HG03139 (cell line): ENCODE measurements around the gene EFEMP2.
"Not testable (repeated sequence)": the region's sequence is repeated elsewhere in the genome, so short reads cannot be mapped to it uniquely, and the experiment has no call there.

Source experiments
- ATAC-seq: cut with Tn5 transposase; IDR thresholded peaks from one replicate; pipeline ENCODE4 v1.9.1; 2021; ENCODE audit not compliant: unreplicated experiment

Gene EFEMP2

DNA sequence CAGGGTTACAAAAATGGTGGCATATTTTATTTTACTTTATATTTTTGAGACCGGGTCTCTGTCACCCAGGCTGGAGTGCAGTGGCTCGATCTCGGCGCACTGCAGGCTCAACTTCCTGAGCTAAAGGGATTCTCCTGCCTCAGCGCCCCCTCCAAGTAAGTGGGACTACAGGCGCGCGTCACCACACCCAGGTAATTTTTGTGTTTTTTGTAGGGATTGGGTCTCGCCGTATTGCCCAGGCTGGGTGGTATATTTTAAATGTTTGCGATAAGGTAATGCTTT, 28.2 kb upstream of the EFEMP2 start:
- ATAC-seq: no peak

- ATAC-seq: peak; percentile 73
Measured at GRCh38 chr11:65900125-65900898, 27.7 kb upstream of the EFEMP2 start, which contains the start of gene FOSL1. Gene FOSL1, minus strand, starts transcription at chr11:65900388. Its CDS starts 49 bp downstream, at chr11:65900339.

DNA sequence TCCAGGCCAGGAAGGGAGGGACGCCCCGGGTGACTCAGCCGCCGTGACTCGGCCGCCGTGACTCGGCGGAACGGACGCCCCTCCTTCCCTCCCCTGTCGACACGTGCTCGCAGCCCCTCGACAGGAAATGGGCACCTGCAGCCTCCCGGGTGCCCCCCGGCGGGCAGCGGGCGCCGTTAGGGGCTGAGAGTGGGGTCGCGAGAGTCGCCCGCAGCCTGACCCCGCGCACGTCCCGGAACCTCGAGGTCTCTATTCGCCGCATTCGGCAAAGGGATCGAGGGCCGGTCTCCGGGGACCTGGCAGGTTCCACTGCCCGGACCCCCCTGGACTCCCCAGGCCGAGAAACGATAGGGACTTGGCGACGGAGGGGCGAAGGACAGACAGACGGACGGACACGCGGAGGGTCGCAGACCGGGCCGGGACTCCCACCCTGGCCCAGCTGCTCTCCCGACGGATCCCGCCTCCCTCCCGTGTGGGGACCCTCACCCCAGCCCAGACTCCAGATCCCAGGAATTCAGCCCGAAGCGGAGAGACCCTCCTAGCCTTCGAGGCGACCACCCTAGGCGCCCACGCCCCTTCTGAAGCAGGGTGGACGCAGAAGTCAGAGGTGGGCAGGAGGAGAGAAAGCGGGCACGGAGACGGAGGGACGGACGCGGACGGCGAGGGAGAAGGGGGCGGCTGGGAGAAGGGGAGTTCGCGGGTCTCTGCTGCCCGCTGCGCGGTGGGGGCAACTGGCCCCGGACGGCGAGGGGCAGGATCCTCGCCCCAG, 26.9 kb upstream of the EFEMP2 start:
- ATAC-seq: no peak

DNA sequence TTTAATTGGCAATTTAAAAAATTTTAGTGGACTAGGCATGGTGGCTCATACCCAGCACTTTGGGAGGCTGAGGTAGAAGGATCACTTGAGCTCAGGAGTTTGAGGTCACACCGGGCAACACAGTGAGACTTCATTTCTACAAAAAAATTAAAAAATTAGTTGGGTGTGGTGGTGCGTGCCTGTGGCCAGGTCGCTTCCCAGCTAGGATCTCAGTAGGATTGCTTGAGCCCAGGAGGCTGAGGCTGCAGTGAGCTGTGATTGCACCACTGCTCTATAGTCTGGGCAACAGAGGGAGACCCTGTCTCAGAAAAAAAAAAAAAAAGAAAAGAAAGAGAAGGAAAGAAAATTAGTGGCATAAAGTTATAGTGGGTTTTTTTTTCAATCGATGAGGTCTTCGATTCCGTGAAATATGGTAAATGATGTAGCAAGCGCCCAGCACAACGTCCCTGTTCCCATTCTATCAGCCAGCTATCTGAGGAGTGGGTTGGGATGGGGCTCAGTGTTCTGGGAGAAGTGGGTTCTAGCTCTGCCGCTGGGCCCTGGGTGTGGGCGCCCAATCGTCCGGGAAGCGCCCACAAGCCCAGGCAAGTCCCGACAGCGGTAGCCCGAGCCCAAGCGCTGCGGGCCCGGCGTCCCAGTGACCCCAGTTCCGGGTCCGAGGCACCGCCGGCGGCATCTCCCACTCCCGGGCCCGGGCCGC, 26.2 kb upstream of the EFEMP2 start:
- ATAC-seq: no peak

DNA sequence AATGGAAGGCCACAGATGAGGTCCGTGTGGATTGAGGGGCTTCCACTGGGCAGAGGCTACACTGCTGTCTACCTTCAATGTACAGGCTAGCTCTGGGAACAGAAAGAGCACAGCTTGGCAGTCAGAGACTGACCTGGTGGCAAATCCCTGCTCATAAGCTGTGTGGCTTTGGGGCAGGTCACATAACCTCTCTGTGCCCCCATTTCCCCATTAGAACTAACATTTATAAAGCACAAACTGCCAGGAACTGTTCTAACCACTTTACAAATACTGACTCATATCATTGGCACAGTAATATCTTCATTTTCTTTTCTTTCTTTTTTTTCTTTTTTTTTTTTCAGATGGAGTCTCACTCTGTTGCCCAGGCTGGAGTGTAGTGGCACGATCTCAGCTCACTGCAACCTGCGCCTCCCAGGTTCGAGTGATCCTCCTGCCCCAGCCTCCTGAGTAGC, 24.4 kb upstream of the EFEMP2 start:
- no peak for ATAC-seq

DNA sequence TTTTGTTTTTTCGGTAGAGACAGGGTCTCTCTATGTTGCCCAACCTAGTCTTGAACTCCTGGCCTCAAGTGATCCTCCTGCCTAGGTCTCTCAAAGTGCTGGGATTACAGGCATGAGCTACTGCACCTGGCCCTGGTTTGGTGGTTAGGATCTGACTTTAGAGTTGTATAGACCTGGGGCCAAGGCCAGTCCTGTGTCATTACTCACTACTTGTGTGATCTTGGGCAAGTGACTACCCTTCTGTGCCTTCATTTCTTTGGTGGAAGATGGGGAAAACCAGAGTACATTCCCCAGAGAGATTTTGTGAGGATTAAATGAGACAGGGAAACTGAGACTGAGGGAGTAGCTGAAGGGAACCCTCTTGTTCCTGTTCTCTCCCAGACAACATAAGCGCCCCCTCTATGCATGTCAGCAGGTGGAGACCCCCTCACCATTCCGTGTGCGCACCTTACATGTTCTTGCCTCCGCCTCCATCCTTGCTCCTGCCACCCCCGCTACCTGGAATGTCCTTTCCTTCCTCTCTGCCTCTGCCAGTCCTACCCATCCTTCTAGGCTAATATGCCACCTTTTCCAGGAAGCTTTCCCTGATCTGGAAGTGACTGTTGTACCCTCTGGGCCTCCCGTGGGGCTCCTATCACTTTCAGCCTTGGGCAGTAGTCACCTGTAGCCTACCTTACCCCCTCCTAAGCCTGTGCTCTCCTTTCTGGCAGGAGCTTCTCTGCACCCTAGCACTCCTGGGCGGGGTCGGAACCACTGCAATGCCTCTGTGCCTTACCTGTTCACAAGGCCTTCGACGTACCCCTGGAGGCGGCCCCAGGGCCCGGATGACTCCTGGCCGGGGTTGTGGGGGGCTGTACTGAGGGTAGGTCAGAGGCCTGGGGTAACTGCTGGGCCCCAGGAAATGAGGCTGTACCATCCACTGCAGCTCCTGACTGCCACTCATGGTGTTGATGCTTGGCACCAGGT, 23.7 kb upstream of the EFEMP2 start:
- no peak for ATAC-seq

- ATAC-seq: no peak
Measured at GRCh38 chr11:65895482-65895981, 22.9 kb upstream of the EFEMP2 start.

DNA sequence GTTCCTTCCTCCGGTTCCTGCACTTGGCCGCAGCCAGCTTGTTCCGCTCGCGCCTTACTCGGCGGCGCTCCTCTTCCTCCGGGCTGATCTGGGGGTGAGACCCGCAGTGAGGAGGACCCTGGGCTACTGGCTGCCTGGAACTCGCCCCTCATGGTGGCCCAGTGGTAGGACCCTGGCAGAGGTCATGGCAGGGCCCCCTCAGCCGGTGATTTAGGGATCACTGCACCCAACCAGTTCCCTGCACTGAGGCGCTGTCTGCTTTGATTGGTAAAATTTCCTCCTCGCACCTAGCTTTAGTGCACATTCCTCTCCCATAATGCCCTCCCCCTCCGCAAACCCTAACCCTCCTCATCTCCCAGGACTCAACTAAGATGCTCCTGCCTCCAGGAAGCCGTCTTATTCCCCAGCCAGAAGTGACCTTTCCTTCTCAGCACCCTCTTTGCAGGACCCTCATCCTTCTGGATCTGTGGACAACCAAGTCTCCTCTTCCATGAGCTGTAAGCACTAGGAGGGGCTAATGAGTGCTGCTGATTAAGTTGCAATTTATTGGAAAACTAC, 21.5 kb upstream of the EFEMP2 start:
- no peak for ATAC-seq

GRCh38 chr11:65892661-65893317, 20.2 kb upstream of the EFEMP2 start:
- no peak for ATAC-seq

GRCh38 chr11:65892137-65892540, 19.5 kb upstream of the EFEMP2 start:
- not testable (repeated sequence) for ATAC-seq

DNA sequence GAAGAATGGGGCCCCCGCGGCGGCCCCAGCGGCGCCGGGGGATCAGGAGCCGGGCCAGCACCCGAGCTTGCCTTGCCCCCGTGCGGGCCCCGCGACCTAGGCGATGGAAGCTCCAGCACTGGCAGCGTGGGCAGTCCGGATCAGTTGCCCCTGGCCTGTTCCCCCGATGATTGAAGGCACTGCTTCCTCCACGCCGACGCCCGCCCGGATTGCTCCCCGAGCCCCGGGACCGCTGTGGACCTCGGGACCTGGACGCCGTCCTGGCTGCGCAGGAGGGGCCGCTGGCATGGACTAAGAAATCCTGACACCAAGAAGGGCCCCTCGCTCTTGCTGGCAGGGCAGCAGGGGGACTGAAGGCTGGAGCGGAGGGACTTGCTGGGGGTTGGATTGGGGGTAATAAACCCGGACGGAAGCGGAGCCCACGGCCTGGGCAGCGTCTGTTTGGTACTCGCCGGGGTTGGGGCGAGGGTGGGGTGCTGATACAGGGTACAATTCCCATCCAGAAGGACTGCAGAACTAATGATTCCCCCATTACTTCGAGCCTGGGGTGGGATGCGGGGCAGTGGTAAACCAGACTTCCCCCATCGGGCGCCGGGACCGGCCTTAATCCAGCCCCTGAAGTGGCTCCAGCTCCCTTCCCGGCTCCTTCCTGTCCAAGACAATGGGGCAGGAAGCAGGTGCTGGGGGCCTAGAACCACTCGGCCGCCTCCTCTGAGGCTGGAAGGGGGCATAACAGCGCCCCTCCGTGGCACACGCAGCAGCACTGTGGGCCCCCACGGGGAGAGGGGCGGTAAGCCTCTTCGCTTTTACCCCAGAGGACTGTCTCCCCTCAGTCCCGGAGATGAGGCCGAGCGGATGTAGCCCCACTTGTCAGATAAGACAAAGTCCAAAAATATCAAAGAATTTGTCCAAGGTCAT, 18.9 kb upstream of the EFEMP2 start:
- no peak for ATAC-seq

DNA sequence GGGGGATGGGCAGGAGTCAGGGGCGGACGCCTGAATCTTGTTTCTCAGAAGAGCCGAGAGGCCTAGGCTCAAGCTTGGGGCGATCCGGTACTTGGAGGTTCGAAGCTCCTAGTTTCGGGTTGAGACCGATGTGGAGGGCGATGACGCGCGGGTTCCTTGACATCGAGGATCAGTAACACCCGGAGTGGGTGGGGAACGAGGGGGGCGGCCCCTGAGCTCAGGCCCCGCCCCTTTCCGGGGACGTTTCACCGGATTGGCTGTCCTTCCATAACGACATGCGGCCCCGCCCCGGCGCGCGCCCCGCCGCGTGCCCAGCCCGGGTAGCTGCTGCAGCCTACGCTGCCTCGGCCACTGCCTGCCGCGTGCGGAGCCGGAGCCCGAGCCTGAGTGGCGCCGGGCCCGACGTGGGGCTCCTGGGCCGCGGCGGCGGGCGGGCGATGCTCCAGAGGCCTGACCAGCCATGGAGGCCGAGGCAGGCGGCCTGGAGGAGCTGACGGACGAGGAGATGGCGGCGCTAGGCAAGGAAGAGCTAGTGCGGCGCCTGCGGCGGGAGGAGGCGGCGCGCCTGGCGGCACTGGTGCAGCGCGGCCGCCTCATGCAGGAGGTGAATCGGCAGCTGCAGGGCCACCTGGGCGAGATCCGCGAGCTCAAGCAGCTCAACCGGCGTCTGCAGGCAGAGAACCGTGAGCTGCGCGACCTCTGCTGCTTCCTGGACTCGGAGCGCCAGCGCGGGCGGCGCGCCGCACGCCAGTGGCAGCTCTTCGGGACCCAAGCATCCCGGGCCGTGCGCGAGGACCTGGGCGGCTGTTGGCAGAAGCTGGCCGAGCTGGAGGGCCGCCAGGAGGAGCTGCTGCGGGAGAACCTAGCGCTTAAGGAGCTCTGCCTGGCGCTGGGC, 18.0 kb upstream of the EFEMP2 start, which contains the start of gene CCDC85B:
Gene CCDC85B (plus strand): TSS at position 350 of the 895 bp plus-strand sequence. CDS start 111 bp downstream, at position 461.
- ATAC-seq: peak; percentile 43

GRCh38 chr11:65888163-65888814, 15.7 kb upstream of the EFEMP2 start, which contains the start of gene FIBP:
Gene FIBP, minus strand, starts transcription at chr11:65888471. Its CDS starts 53 bp downstream, at chr11:65888418.
- ATAC-seq: peak; percentile 43

- ATAC-seq: no peak
Measured at GRCh38 chr11:65887723-65888162, 15.1 kb upstream of the EFEMP2 start.

DNA sequence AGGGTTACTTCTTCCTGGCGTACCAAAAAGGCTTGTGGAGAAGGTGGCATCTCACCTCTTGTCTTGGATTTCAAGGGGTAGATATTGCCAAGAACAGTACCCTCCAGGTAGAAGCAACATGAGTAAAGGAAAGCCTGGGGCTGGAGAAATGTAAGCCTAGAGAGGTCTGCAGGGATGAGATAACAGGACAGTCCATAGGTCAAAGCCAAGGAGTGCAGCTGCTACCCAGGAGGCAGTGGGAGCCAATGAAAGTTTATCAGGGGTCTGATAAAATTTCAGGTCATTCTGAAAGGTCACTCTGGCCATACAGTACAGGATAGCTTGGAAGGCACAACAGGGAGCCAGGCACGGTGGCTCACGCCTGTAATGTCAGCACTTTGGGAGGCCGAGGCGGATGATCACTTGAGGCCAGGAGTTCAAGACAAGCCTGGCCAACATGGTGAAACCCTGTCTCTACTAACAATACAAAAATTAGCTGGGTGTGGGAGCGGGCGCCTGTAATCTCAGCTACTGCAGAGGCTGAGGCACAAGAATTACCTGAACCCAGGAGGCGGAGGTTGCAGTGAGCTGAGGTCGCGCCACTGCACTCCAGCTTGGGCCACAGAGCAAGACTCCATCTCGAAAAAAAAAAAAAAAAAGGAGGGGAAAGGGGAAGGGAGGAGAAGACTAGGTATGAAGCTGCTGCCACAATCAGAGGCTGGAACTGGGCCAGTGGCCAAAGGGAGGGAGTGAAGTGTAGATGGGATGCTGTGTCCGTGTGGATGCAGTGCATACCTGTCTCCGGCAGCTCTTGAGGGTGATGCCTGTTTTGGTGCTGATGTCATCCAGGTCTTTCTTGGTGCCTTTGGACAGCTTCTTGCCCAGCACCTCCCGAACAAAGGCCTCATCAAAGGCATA, 14.5 kb upstream of the EFEMP2 start:
- no peak for ATAC-seq
